Bone marrow (tissue), 2 donors: ENCODE measurements around the gene VAPB.
A peak's percentile ranks its signal among the peaks of the same experiment; 100 is the strongest.
"Not testable (repeated sequence)": the region's sequence is repeated elsewhere in the genome, so short reads cannot be mapped to it uniquely, and the experiment has no call there.

ENCODE experiments used
- DNase-seq, 2 donors: peaks; one replicate each; lab custom pipeline; 2025; lab: John Stamatoyannopoulos, UW

The VAPB gene, protein sequence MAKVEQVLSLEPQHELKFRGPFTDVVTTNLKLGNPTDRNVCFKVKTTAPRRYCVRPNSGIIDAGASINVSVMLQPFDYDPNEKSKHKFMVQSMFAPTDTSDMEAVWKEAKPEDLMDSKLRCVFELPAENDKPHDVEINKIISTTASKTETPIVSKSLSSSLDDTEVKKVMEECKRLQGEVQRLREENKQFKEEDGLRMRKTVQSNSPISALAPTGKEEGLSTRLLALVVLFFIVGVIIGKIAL

GRCh38 chr20:58388882-58389323 is at the start of gene VAPB:
VAPB (plus strand) TSS chr20:58389229; CDS start chr20:58389460, 231 bp downstream.
- peak; percentile 83 to 85 for DNase-seq

DNA sequence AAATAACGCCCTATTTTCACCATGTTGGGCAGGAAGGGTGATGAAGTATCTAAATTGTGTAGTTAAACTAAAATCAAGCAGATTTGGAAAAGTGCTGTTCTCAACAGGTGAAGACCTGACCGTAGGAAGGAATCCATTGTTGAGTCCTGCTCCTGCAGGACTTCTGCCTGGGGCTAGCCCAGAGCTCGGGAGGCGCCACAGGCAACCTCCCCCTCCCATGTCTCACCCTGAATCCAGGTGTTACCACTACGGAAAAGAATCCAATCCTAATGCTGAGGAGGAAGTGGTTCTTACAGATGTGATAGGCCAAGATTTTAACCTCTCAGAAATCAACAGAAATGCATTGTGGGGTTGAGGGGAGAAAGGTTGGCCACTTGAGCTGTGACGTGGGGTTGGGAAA is 49.3 kb upstream of the VAPB start:
- no peak for DNase-seq

DNA sequence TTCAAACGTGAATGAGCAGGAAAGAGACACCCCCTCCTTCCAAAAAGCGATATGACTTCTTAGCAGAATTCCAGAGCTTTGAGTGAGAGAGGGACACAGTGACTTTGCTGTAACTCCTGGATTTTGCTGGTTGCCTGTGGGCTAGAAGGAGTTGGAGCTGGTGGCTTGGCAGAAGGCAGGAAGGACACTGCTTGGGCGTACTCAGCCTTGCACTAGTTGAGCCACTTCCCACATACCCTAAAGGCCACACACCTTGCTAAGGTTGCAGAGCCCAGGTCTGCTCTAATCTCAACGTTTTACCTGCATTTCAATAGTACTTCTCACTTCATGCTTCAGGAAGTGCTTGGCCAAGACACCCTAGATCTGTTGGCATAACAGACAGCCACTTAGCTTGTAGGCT is 48.9 kb upstream of the VAPB start:
- no peak for DNase-seq

DNA sequence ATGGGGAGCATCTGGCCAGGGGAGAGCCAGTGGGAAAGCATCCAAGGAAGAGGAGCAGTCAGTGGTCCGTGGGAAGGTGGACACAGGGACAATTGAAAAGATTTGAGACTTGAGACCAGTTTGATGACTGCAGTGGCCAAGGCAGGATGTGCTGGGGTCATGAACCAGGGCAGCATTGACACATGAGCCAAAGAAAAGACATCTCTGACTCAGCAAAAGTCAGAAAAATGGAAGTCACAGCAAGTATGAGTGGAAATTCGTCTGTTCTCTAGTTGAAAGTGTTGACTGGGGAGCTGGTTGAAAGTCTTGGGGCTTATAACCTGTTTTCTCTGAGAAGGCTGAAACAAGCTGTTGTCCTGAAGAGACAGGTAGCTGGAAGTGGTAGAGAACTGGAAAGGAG is 48.2 kb upstream of the VAPB start:
- DNase-seq = no peak

- DNase-seq = no peak
These were observed 46.7 kb upstream of the VAPB start for GRCh38 chr20:58342104-58342945.

GRCh38 chr20:58344741-58345140 is 44.3 kb upstream of the VAPB start:
- DNase-seq = no peak

DNA sequence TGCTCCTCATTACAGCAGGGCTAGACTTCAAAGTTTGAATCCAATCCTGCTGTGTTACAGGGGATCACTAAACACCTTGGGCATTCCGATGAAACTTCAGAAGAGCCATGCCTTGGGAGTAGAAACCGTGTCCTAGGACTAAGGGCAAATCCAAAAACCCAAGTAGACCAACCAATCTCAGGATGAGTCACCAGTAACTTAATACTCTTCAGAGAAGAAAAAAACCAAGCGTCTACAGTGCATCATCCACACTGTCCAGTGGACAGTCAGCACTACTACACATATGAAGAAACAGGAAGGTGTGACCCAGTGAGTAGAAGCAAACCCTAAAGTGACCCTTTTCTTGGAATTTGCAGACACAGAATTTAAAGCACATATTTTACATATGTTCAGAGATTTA is 39.5 kb upstream of the VAPB start:
- no peak for DNase-seq

- DNase-seq = no peak
These were observed 36.6 kb upstream of the VAPB start for GRCh38 chr20:58352468-58352867.

DNA sequence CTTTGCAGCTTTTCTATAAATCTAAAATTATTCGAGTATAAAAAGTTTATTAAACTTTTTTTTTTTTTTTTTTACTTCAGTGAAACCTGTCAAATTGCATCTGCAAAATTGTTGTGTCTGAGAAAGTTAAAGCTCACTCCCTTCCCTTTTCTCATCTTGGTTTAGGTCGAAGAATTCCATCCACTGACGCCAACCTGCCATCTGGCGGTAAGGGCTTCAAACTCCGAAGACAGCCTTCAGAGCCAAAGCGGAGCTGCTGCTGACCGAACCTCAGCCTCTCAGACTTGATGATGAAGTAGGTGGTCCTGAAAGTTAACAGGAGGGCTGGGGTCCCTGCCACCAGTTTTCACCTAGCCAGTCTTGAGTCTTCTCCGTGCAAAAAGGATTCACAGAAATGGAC is 29.6 kb upstream of the VAPB start:
- no peak for DNase-seq

- DNase-seq = no peak
These were observed 28.1 kb upstream of the VAPB start for GRCh38 chr20:58360936-58361335.

DNA sequence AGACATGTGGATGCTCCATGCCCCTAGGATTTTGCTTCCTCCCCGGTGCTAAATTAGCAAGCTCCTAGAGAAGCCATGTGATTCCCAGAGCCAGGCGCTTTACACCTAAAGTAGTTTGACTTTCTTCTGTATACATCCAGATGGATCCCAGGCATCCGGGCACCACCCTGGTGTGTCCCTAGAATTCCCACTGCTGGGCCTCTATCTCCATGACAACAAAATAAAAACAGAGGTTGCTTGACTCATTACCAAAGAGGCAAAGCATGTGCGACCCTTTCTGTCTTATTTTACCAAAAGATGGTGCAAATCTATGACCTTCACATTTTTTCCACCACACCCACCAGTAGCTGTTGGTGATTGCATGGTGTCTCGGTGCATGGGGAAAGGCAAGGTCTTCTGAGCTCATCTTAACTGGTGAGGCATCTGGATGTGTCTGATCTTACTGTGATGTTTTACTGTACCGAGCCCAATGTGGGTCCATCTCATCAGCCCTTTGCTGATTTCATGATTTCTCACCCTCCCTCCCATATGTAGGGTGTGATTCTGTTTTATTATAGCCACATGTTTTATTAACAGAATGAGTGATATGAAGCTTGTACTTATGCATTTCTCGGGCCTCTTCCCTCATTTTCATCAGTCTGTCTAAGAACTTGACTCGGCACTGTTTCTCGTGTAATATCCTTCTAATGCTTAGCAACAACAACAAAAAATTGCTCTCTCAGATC is 27.4 kb upstream of the VAPB start:
- no peak for DNase-seq

GRCh38 chr20:58362206-58362516 is 26.9 kb upstream of the VAPB start:
- DNase-seq = no peak

DNA sequence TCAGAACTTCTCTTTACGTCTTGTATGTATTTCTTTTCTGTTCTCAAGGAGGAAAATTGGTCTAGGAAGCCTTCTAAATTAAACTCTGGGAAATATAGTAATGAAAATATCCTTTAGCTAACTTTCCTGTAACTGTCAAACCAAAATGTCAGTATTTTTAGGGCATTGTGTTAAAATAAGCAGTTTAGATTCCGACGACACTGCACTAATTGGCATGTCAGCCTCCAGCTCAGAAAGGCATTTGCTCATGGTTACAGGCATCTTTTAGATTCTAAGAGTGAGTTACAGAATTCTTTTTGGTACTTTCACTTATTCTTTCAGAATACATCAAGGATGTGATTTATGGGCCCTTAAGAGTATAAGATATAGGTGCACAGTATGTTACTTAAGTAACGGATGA is 26.1 kb upstream of the VAPB start:
- no peak for DNase-seq

- DNase-seq = no peak
These were observed 22.2 kb upstream of the VAPB start for GRCh38 chr20:58366866-58367265.

DNA sequence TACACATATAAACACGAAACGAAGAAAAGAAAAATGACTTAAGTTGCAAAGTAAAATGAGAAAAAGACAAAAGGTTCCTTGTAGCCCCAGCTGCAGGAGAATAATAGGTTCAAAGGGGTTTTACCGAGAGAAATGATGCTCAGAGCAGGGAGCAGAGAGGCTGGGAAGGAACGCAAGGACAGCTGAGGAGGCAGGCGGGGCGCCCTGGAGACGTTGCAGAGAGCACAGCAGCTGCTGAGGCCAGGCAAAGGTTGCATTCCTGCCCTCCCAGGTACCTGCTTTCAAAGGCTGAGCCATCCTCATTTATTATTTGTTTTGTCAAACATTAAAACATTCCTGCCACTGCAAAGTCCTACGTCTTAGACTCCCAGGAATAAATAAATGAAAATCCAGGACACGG is 16.2 kb upstream of the VAPB start:
- no peak for DNase-seq

DNA sequence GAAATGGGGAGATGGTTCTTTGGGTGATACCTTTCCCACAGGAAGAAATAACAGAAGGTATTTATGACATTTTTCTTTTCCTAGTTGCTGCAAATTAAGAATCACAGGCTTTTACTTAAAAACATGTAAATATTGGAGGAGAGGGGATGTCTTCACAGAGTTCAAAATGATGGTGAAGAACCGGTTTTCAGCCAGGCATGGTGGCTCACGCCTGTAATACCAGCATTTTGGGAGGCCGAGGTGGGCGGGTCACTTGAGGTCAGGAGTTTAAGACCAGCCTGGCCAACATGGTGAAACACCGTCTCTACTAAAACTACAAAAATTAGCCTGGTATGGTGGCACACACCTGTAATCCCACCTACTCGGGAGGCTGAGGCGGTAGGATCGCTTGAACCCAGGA is 15.7 kb upstream of the VAPB start:
- DNase-seq = not testable (repeated sequence)

DNA sequence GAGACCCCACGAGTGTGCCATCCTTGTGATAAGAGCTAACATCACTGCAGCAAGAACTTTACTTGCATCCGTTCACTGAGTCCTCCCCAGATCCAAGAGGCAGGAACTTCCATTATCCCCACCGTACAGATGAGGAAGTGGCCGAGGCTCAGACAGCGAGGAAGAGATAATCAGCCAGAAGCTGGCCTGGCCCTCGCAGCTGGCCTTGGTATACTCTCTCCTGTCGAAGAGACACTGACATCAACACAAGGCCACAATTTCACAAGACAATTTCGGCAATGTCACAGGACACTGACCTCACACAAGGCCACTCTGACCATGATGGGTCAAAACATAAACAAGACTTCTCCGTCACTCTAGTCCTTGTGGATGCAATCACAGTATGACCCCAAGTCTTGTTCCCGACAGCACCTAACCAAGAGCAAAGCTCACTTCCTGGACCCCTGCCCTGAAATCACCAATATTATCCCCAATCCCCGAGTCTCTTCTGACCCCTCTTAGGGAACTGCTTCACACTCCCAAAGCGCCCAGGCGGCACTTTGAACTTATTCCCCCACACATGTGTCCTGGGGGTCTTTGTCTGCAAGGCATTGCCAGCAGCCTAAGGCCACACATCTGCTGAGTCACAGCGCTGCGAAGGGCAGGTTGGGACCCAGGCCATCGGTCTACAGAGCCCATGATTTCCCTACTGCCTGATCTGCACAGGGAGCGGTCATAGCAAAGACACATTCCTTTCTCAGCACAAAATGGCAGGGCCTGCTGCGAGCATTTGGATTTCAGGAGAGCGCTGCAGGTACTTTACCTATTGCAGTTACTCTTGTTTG is 14.8 kb upstream of the VAPB start:
- DNase-seq = no peak

- DNase-seq = no peak
These were observed 13.9 kb upstream of the VAPB start for GRCh38 chr20:58374906-58375758.

DNA sequence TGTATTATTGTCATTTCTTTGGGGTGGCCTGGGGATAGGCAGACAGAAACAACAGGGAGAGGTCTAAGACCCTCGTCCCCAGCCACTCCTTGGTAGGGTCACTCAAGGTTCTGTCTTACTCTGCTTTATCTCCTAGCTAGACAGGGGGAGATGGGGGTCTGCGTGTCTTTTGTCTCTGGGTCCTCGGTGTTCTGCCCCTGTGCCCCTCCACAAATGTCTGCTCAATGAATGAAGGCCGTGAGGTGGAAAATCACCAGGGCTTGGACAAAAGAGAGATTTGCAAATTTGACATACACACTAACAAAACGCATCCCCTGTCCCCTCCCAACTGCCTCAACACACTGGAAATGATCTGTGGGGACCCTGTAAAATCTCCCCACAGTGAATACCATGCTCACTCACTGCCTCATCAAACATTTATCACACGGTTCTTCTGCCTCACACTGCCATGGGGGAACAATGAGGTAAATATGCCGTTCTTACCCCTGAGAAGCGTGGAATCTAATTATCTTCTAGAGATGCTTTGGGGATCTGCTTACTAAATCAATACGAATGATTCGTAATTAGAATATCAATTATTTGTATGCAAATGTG is 13.2 kb upstream of the VAPB start:
- no peak for DNase-seq

- DNase-seq = no peak
These were observed 12.0 kb upstream of the VAPB start for GRCh38 chr20:58377017-58377416.
